K562 (cell line): Measurements from ENCODE around the gene CLCNKB. TPM values are rescaled to one million over a fixed set of nuclear protein-coding genes. Genes with fewer than 3 reads are reported as not detected.

Source experiments
- ATAC-seq: fragments of 200-7000 bp; cut with Tn5 transposase; 3 replicates; pipeline ENCODE4 v1.9.1; 2020; ENCODE audit warnings: moderate library complexity
- BruUV-seq: library from RNA; stranded (reverse); fragments of 400-500 nt; replicated peaks from 2 replicates; lab custom pipeline; 2021; lab: Mats Ljungman, UMichigan
- CTCF ChIA-PET: fragments of 300-600 bp; formaldehyde crosslinking; extraction: SDS; loops from one replicate; lab custom pipeline; 2021; ENCODE audit warnings: low intra/inter-chr PET ratio; lab: Yijun Ruan, JAX
- POLR2A ChIA-PET: fragments of 300-600, 350-650 bp; sonication (Branson Sonifier 250); formaldehyde crosslinking; extraction: SDS; loops from one replicate; lab custom pipeline; 2021; ENCODE audit warnings: antibody characterized with exemption, inconsistent platforms; lab: Yijun Ruan, JAX
- DNase-seq, 4 experiments: peaks; one replicate each; pipeline versions ENCODE4 v3.0.0 to v3.0.0-alpha.2; 2011 to 2018; ENCODE audit warnings: low spot score in 3 of 4, mixed read lengths in 3 of 4; ENCODE audit errors: extremely low read depth in 1 of 4
- FAIRE-seq: peaks from 2 replicates; lab custom pipeline; 2011; peaks lifted over from hg19 to GRCh38; lab: Jason Lieb, UNC
- H2AFZ ChIP-seq: 2 replicates; pipeline ENCODE4 v1.6.0; 2011; ENCODE audit warnings: low read depth, low read length, control low read depth, inconsistent platforms
- H3K27ac ChIP-seq: fragments of 200-600 bp; 3 replicates; pipeline ENCODE4 v1.8.0; 2011; ENCODE audit warnings: low read depth, mild to moderate bottlenecking, control low read depth, inconsistent platforms, low read length, moderate library complexity, mixed read lengths; ENCODE audit errors: extremely low read depth
- H3K27me3 ChIP-seq, 2 experiments: fragments of 300-600 bp in 1 of 2; 2 replicates in 1 of 2; 3 replicates in 1 of 2; pipeline versions ENCODE4 v1.6.0 to v1.8.0; 2011; ENCODE audit warnings: inconsistent platforms in 2 of 2, low read length in 2 of 2, mild to moderate bottlenecking in 1 of 2, mixed read lengths in 1 of 2, moderate library complexity in 1 of 2; ENCODE audit not compliant: control insufficient read depth in 2 of 2, insufficient read depth in 2 of 2
- H3K36me3 ChIP-seq: fragments of 300-600 bp; 3 replicates; pipeline ENCODE4 v1.8.0; 2011; ENCODE audit warnings: mild to moderate bottlenecking, low read length, inconsistent platforms; ENCODE audit not compliant: control insufficient read depth, insufficient read depth
- H3K4me1 ChIP-seq, 2 experiments: fragments of 200-600 bp in 1 of 2; replicated peaks in 1 of 2; 2 replicates in 1 of 2; 3 replicates in 1 of 2; pipeline versions ENCODE4 v1.5.1 to v1.8.0; 2011; ENCODE audit warnings: inconsistent platforms in 2 of 2, low read length in 2 of 2, mild to moderate bottlenecking in 1 of 2, mixed read lengths in 1 of 2, moderate library complexity in 1 of 2; ENCODE audit not compliant: control insufficient read depth in 2 of 2, insufficient read depth in 2 of 2
- H3K4me2 ChIP-seq: 2 replicates; pipeline ENCODE4 v1.6.1; 2011; ENCODE audit warnings: low read length, control low read depth, inconsistent platforms, mixed read lengths; ENCODE audit not compliant: insufficient read depth
- H3K4me3 ChIP-seq: fragments of 200-600 bp; sonication (generic), shearing (Covaris generic); 2 replicates; pipeline ENCODE4 v1.5.1; 2016; ENCODE audit warnings: control low read depth, inconsistent platforms
- H3K79me2 ChIP-seq: fragments of 200-600 bp; 3 replicates; pipeline ENCODE4 v1.8.0; 2011; ENCODE audit warnings: low read length, inconsistent platforms; ENCODE audit not compliant: control insufficient read depth, insufficient read depth
- H3K9ac ChIP-seq, 2 experiments: 2 replicates each; pipeline versions ENCODE4 v1.6.0 to v1.6.1; 2011; ENCODE audit warnings: low read depth in 2 of 2, low read length in 2 of 2, control low read depth in 1 of 2, inconsistent platforms in 1 of 2, mild to moderate bottlenecking in 1 of 2, mixed read lengths in 1 of 2; ENCODE audit not compliant: insufficient read depth in 1 of 2
- H3K9me1 ChIP-seq: one replicate; pipeline ENCODE4 v1.6.0; 2011; ENCODE audit warnings: inconsistent platforms, mild to moderate bottlenecking, low read length, moderate library complexity; ENCODE audit not compliant: control insufficient read depth, insufficient read depth
- H3K9me3 ChIP-seq: replicated peaks from 2 replicates; pipeline ENCODE4 v1.5.1; 2011; ENCODE audit warnings: low read depth, low read length, inconsistent platforms; ENCODE audit not compliant: control insufficient read depth, insufficient read depth
- H4K20me1 ChIP-seq: replicated peaks from 2 replicates; pipeline ENCODE4 v1.6.1; 2011; ENCODE audit warnings: low read length, inconsistent platforms, mixed read lengths; ENCODE audit not compliant: control insufficient read depth, insufficient read depth
- CHD1 ChIP-seq: fragments of 200-600 bp; sonication (generic); IDR thresholded peaks from one replicate; pipeline ENCODE4 v1.6.1; 2012; ENCODE audit warnings: mild to moderate bottlenecking, moderate library complexity, low read length, inconsistent platforms
- E4F1 ChIP-seq: fragments of 250-450 bp; sonication (Bioruptor Pico); IDR thresholded peaks from 2 replicates; pipeline ENCODE4 v1.5.0; 2021; ENCODE audit warnings: mild to moderate bottlenecking, borderline replicate concordance
- FOS ChIP-seq: IDR thresholded peaks from 3 replicates; pipeline ENCODE4 v1.6.1; 2011; ENCODE audit not compliant: insufficient read length; ENCODE audit errors: extremely low read depth
- MAX ChIP-seq: sonication (generic); formaldehyde crosslinking; IDR thresholded peaks from 2 replicates; pipeline ENCODE4 v1.9.0; 2022; ENCODE audit warnings: mild to moderate bottlenecking, missing genetic modification reagents
- NFXL1 ChIP-seq: fragments of 450-650 bp; formaldehyde crosslinking; IDR thresholded peaks from 2 replicates; pipeline ENCODE4 v1.4.0; 2021; ENCODE audit warnings: mild to moderate bottlenecking
- PCBP1 ChIP-seq: fragments of 200-400 bp; formaldehyde crosslinking; IDR thresholded peaks from 2 replicates; pipeline ENCODE4 v1.6.1; 2018; ENCODE audit warnings: mild to moderate bottlenecking, low read depth, low read length; ENCODE audit not compliant: poor library complexity, severe bottlenecking
- RBFOX2 ChIP-seq: fragments of 200-400 bp; formaldehyde crosslinking; IDR thresholded peaks from 2 replicates; pipeline ENCODE4 v1.6.1; 2017; ENCODE audit warnings: low read depth, mild to moderate bottlenecking, low read length, moderate library complexity
- YY1 ChIP-seq, 3 experiments: IDR thresholded peaks; 2 replicates each; pipeline ENCODE4 v1.6.1; 2011; ENCODE audit warnings: low read length in 2 of 3, mild to moderate bottlenecking in 2 of 3, moderate library complexity in 2 of 3, borderline replicate concordance in 1 of 3, control low read depth in 1 of 3, low read depth in 1 of 3; ENCODE audit not compliant: insufficient read depth in 3 of 3, insufficient replicate concordance in 2 of 3, control insufficient read depth in 1 of 3, insufficient read length in 1 of 3; ENCODE audit errors: extremely low read depth in 1 of 3
- ZFX ChIP-seq: sonication (generic); formaldehyde crosslinking; IDR thresholded peaks from 2 replicates; pipeline ENCODE4 v1.8.0; 2022; ENCODE audit warnings: mild to moderate bottlenecking, missing genetic modification reagents, moderate library complexity
- ZNF217 ChIP-seq: sonication (generic); formaldehyde crosslinking; IDR thresholded peaks from 2 replicates; pipeline ENCODE4 v1.8.0; 2022; ENCODE audit warnings: mild to moderate bottlenecking, missing genetic modification reagents
- WGBS: fragments of 100-300 bp; shearing (Covaris generic); methylation state at CpG from one replicate; pipeline ENCODE4 v1.1.6; 2016; ENCODE audit warnings: low coverage, mixed read lengths; ENCODE audit not compliant: insufficient coverage; ENCODE audit errors: missing lambda C conversion rate; 5-methylcytosine and 5-hydroxymethylcytosine counted together
- in situ Hi-C: fragments of 300-500 bp; cut with MboI; formaldehyde crosslinking; loops from 4 replicates; pipeline ENCODE4 v1.15.0; 2018; ENCODE audit warnings: inconsistent platforms, mixed read lengths
- intact Hi-C: fragments of 100-400 bp; cut with micrococcal nuclease; formaldehyde crosslinking; loops from 2 replicates; pipeline ENCODE4 v1.14.2; 2022
- polyA plus RNA-seq, 8 experiments: library from polyadenylated mRNA; depleted of rRNA in 4 of 8; stranded (reverse) in 5 of 8; unstranded in 3 of 8; fragments of >200 nt; fragmentation: Nextera tagmentation in 2 of 8; fragmentation: Illumina TruSeq in 1 of 8; extraction: Ambion mirVana in 2 of 8; extraction: Trizol in 1 of 8; gene quantifications; 2 replicates each; pipeline versions ENCODE4 v1.2.1 to v1.2.3, GENCODE V29; 2011 to 2014; ENCODE audit warnings: inconsistent platforms in 1 of 8, missing spikeins in 1 of 8
- total RNA-seq, 7 experiments: library from RNA; depleted of rRNA in 6 of 7; stranded (reverse); fragments of >200 nt in 6 of 7; fragmentation: Illumina TruSeq in 2 of 7; extraction: Trizol in 2 of 7; gene quantifications; 2 replicates each; pipeline versions ENCODE4 v1.2.1 to v1.2.3, GENCODE V29; 2011 to 2021; ENCODE audit warnings: low replicate concordance in 1 of 7
- TF ChIP-seq, protein P1 (sequence below), 2 experiments: IDR thresholded peaks; 2 replicates each; pipeline ENCODE4 v1.6.1; 2012; ENCODE audit warnings: improper control_type of control experiment in 2 of 2, low read depth in 2 of 2, low read length in 2 of 2, borderline replicate concordance in 1 of 2
- TF ChIP-seq, protein P2 (sequence below): fragments of 200-800 bp; sonication (Bioruptor generic); IDR thresholded peaks from 2 replicates; pipeline ENCODE4 v1.6.1; 2017; ENCODE audit warnings: missing genetic modification characterization, missing compliant biosample characterization

CLCNKB gene
- total and polyA plus RNA-seq, 9 of the 15 experiments (the other 6 are each of a cell fraction or from before 2014, with no cell fraction given): 0.08 to 1.7 (median 0.64) TPM

GRCh38 chr1:16017461-16018303 is 25.9 kb upstream of the CLCNKB start, which contains the start of gene HSPB7:
TSS of gene HSPB7 (minus strand) at chr1:16018043. CDS start at chr1:16017963, 80 bp downstream.
- ChIA-PET CTCF (no interaction called here), POLR2A (interaction anchor here (0.6 to 1.1 kb wide), 3 partner anchors 8 to 227 kb away, joined by 3 read pairs; no protein-coding TSS in a partner anchor)
- Histone ChIP-seq H3K27ac (no peak within 1 kb of the TSS), H2AFZ (peak within 1 kb of the TSS; percentile 69), H3K36me3 (no peaks in the 10 kb centered on the region), H3K4me3 (no peak within 1 kb of the TSS), H3K27me3 (peaks cover 2 to 13% of the 10 kb centered on the region in 2 experiments; a peak in 2 of 5 replicates), H3K4me1 (peaks cover 23 to 73% of the 10 kb centered on the region in 2 experiments), H3K79me2 (no peaks in the 10 kb centered on the region), H3K9ac (peak within 1 kb of the TSS in 1 of 2 experiments; percentile 70; a peak in 2 of 4 replicates), H3K9me1 (no peaks in the 10 kb centered on the region), H3K9me3 (no peaks in the 10 kb centered on the region), H3K4me2 (no peak within 1 kb of the TSS), H4K20me1 (no peaks in the 10 kb centered on the region)
- ATAC-seq (peak; percentile 71), FAIRE-seq (peak; percentile 71), DNase-seq (peak; percentile 77 to 80 (median 78))
- 55% methylated on average over 32 of the region's 37 CpGs for WGBS
- in situ Hi-C loops: loop anchor here (10.0 kb wide), 1 partner anchor 47 kb away; no protein-coding TSS in a partner anchor
- intact Hi-C loops: no loop called here
- BruUV-seq: no TSS peak
- TF ChIP-seq PCBP1 (peak; percentile 72), YY1 (IDR thresholded peaks at IDR 0.05; ENCODE audit: borderline replicate concordance in 1 of 3, control insufficient read depth in 1 of 3, extremely low read depth in 1 of 3, insufficient read depth in 3 of 3, insufficient read length in 1 of 3, insufficient replicate concordance in 2 of 3, low read depth in 1 of 3, low read length in 2 of 3) (peak in 2 of 3 experiments; percentile 45 to 64), RBFOX2 (peak; percentile 41; the same call in 1 of the 2 replicates), E4F1 (no peak), NFXL1 (CRISPR knock-in tag) (no peak), ZNF217 (CRISPR knock-in tag) (no peak), CHD1 (no peak), MAX (CRISPR knock-in tag) (peak; percentile 89), ZFX (CRISPR knock-in tag) (peak; percentile 76), FOS (no peak)
- TF ChIP-seq, protein P1, sequence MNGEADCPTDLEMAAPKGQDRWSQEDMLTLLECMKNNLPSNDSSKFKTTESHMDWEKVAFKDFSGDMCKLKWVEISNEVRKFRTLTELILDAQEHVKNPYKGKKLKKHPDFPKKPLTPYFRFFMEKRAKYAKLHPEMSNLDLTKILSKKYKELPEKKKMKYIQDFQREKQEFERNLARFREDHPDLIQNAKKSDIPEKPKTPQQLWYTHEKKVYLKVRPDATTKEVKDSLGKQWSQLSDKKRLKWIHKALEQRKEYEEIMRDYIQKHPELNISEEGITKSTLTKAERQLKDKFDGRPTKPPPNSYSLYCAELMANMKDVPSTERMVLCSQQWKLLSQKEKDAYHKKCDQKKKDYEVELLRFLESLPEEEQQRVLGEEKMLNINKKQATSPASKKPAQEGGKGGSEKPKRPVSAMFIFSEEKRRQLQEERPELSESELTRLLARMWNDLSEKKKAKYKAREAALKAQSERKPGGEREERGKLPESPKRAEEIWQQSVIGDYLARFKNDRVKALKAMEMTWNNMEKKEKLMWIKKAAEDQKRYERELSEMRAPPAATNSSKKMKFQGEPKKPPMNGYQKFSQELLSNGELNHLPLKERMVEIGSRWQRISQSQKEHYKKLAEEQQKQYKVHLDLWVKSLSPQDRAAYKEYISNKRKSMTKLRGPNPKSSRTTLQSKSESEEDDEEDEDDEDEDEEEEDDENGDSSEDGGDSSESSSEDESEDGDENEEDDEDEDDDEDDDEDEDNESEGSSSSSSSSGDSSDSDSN (IDR thresholded peaks at IDR 0.05; ENCODE audit: borderline replicate concordance in 1 of 2, low read depth in 2 of 2, low read length in 2 of 2): 0 out of 4 replicates have a peak, but pooled peaks of 1 of the 2 experiments have one; percentile 66
- TF ChIP-seq, protein P2, sequence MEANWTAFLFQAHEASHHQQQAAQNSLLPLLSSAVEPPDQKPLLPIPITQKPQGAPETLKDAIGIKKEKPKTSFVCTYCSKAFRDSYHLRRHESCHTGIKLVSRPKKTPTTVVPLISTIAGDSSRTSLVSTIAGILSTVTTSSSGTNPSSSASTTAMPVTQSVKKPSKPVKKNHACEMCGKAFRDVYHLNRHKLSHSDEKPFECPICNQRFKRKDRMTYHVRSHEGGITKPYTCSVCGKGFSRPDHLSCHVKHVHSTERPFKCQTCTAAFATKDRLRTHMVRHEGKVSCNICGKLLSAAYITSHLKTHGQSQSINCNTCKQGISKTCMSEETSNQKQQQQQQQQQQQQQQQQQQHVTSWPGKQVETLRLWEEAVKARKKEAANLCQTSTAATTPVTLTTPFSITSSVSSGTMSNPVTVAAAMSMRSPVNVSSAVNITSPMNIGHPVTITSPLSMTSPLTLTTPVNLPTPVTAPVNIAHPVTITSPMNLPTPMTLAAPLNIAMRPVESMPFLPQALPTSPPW (CRISPR knock-in tag): peak; percentile 49
